Activated CD8-positive, alpha-beta memory T cell treated with anti-CD3 and anti-CD28 coated beads for 24 hours (primary cell): ENCODE data around the gene AURKAIP1.

Source experiments
- DNase-seq: peaks from one replicate; pipeline ENCODE4 v3.0.0-alpha.2; 2020

AURKAIP1 gene

GRCh38 chr1:1345860-1346500 is 29.0 kb downstream of the AURKAIP1 start:
- no peak for DNase-seq

- no peak for DNase-seq
Measured at GRCh38 chr1:1345384-1345783, 29.6 kb downstream of the AURKAIP1 start.

GRCh38 chr1:1344655-1345361 is 30.2 kb downstream of the AURKAIP1 start:
- DNase-seq = peak; percentile 68

GRCh38 chr1:1343811-1344421 is 31.1 kb downstream of the AURKAIP1 start:
- DNase-seq = no peak

- DNase-seq = no peak
Measured at GRCh38 chr1:1342584-1343115, 32.4 kb downstream of the AURKAIP1 start.

- DNase-seq = no peak
Measured at GRCh38 chr1:1342061-1342562, 32.9 kb downstream of the AURKAIP1 start.

GRCh38 chr1:1341549-1342021 is 33.4 kb downstream of the AURKAIP1 start:
- no peak for DNase-seq

- no peak for DNase-seq
Measured at GRCh38 chr1:1340791-1341548, 34.0 kb downstream of the AURKAIP1 start.

- no peak for DNase-seq
Measured at GRCh38 chr1:1340185-1340584, 34.8 kb downstream of the AURKAIP1 start.

GRCh38 chr1:1338278-1338677 is 36.7 kb downstream of the AURKAIP1 start:
- DNase-seq = no peak

- peak; percentile 73 for DNase-seq
Measured at GRCh38 chr1:1337793-1338147, 37.2 kb downstream of the AURKAIP1 start.

- DNase-seq = no peak
Measured at GRCh38 chr1:1336931-1337792, 37.8 kb downstream of the AURKAIP1 start.

GRCh38 chr1:1336446-1336845 is 38.6 kb downstream of the AURKAIP1 start:
- no peak for DNase-seq

GRCh38 chr1:1335792-1336248 is 39.2 kb downstream of the AURKAIP1 start:
- no peak for DNase-seq

GRCh38 chr1:1335283-1335682 is 39.7 kb downstream of the AURKAIP1 start:
- no peak for DNase-seq

- DNase-seq = no peak
Measured at GRCh38 chr1:1334835-1335234, 40.2 kb downstream of the AURKAIP1 start.

- DNase-seq = no peak
Measured at GRCh38 chr1:1333551-1334241, 41.3 kb downstream of the AURKAIP1 start.

- DNase-seq = no peak
Measured at GRCh38 chr1:1332774-1333480, 42.1 kb downstream of the AURKAIP1 start.

GRCh38 chr1:1332031-1332755 is 42.8 kb downstream of the AURKAIP1 start:
- DNase-seq = no peak
